ENCODE results near the gene APIP.
"Not testable (repeated sequence)": the region's sequence is repeated elsewhere in the genome, so short reads cannot be mapped to it uniquely, and the experiment has no call there.

Gene APIP

GRCh38 chr11:34916843-34917770 lies 928 bp upstream of the APIP start:
- Histone ChIP-seq H3F3A (ENCODE audit: insufficient read depth) (peaks cover 7% of the 10 kb centered on the region; the same call in 1 of the 2 replicates), H3K27me3 (ENCODE audit: low read length) (no peaks in the 10 kb centered on the region), H2AFZ (ENCODE audit: low read depth, low read length, severe bottlenecking) (peak overlapping the region; percentile 85), H3K9me2 (replicated peaks; ENCODE audit: insufficient read depth, low read length) (no peaks in the 10 kb centered on the region), H3K9me3 (ENCODE audit: insufficient read depth, low read length) (no peaks in the 10 kb centered on the region; the same call in 1 of the 2 replicates), H3K4me2 (ENCODE audit: low read depth, low read length, poor library complexity, severe bottlenecking) (peak overlapping the region; percentile 81), H3K27ac (ENCODE audit: low read depth, low read length) (peak overlapping the region; percentile 36; the same call in 1 of the 2 replicates), H3K79me2 (ENCODE audit: insufficient read depth, low read length) (peaks cover 50% of the 10 kb centered on the region), H3K4me3 (ENCODE audit: insufficient read depth, low read length, poor library complexity, severe bottlenecking) (peak overlapping the region; percentile 80), H4K20me1 (ENCODE audit: low read depth, low read length) (no peaks in the 10 kb centered on the region), H3K36me3 (ENCODE audit: low read length) (peaks cover 7% of the 10 kb centered on the region; the same call in 1 of the 2 replicates), H3K9ac (ENCODE audit: low read length) (peak overlapping the region; percentile 97)
- TF ChIP-seq, protein P1, sequence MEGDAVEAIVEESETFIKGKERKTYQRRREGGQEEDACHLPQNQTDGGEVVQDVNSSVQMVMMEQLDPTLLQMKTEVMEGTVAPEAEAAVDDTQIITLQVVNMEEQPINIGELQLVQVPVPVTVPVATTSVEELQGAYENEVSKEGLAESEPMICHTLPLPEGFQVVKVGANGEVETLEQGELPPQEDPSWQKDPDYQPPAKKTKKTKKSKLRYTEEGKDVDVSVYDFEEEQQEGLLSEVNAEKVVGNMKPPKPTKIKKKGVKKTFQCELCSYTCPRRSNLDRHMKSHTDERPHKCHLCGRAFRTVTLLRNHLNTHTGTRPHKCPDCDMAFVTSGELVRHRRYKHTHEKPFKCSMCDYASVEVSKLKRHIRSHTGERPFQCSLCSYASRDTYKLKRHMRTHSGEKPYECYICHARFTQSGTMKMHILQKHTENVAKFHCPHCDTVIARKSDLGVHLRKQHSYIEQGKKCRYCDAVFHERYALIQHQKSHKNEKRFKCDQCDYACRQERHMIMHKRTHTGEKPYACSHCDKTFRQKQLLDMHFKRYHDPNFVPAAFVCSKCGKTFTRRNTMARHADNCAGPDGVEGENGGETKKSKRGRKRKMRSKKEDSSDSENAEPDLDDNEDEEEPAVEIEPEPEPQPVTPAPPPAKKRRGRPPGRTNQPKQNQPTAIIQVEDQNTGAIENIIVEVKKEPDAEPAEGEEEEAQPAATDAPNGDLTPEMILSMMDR (IDR thresholded peaks at IDR 0.05; ENCODE audit: insufficient read depth, low read length, poor library complexity, severe bottlenecking): no peak
- no peak for TF ChIP-seq EZH2phosphoT487 (conservative IDR thresholded peaks at IDR 0.05; ENCODE audit: low read length)

GRCh38 chr11:34915136-34916014 lies 804 bp downstream of the APIP start:
- no peaks in the 10 kb centered on the region; the same call in 1 of the 2 replicates for H3K9me3 ChIP-seq (ENCODE audit: insufficient read depth, low read length)
- TF ChIP-seq EZH2phosphoT487 (conservative IDR thresholded peaks at IDR 0.05; ENCODE audit: low read length): no peak
- TF ChIP-seq, protein P1 (IDR thresholded peaks at IDR 0.05; ENCODE audit: insufficient read depth, low read length, poor library complexity, severe bottlenecking): no peak
- peak overlapping the region; percentile 83 for H3K4me2 ChIP-seq (ENCODE audit: low read depth, low read length, poor library complexity, severe bottlenecking)
- peaks cover 50% of the 10 kb centered on the region for H3K79me2 ChIP-seq (ENCODE audit: insufficient read depth, low read length)
- H2AFZ ChIP-seq (ENCODE audit: low read depth, low read length, severe bottlenecking): peak overlapping the region; percentile 96
- peaks cover 7% of the 10 kb centered on the region; the same call in 1 of the 2 replicates for H3F3A ChIP-seq (ENCODE audit: insufficient read depth)
- H4K20me1 ChIP-seq (ENCODE audit: low read depth, low read length): 0 out of 2 replicates have a peak, but pooled peaks cover 6% of the 10 kb centered on the region
- H3K9me2 ChIP-seq (replicated peaks; ENCODE audit: insufficient read depth, low read length): no peaks in the 10 kb centered on the region
- peak overlapping the region; percentile 80 for H3K4me3 ChIP-seq (ENCODE audit: insufficient read depth, low read length, poor library complexity, severe bottlenecking)
- peaks cover 7% of the 10 kb centered on the region; the same call in 1 of the 2 replicates for H3K36me3 ChIP-seq (ENCODE audit: low read length)
- H3K27me3 ChIP-seq (ENCODE audit: low read length): no peaks in the 10 kb centered on the region
- H3K9ac ChIP-seq (ENCODE audit: low read length): peak overlapping the region; percentile 97
- H3K27ac ChIP-seq (ENCODE audit: low read depth, low read length): peak overlapping the region; percentile 62

- H3K27ac ChIP-seq (ENCODE audit: low read depth, low read length); H3K4me2 ChIP-seq (ENCODE audit: low read depth, low read length, poor library complexity, severe bottlenecking); H3K4me3 ChIP-seq (ENCODE audit: insufficient read depth, low read length, poor library complexity, severe bottlenecking); H3F3A ChIP-seq (ENCODE audit: insufficient read depth); H3K27me3 ChIP-seq (ENCODE audit: low read length); H4K20me1 ChIP-seq (ENCODE audit: low read depth, low read length); H3K9me3 ChIP-seq (ENCODE audit: insufficient read depth, low read length); H2AFZ ChIP-seq (ENCODE audit: low read depth, low read length, severe bottlenecking); H3K9ac ChIP-seq (ENCODE audit: low read length); H3K36me3 ChIP-seq (ENCODE audit: low read length); H3K9me2 ChIP-seq (replicated peaks; ENCODE audit: insufficient read depth, low read length): not testable (repeated sequence)
- H3K79me2 ChIP-seq (ENCODE audit: insufficient read depth, low read length): peaks cover 68% of the 10 kb centered on the region
Observed at GRCh38 chr11:34913556-34913955, 2.6 kb downstream of the APIP start.

Measured in SU-DHL-6 (cell line).